GM12878 (cell line): Measurements from ENCODE around the gene TMEM26.

Experiments used
- BACH1 ChIP-seq: fragments of 450-650 bp; IDR thresholded peaks from 2 replicates; pipeline ENCODE4 v1.6.1; 2017; ENCODE audit warnings: mild to moderate bottlenecking, borderline replicate concordance
- CREB1 ChIP-seq: IDR thresholded peaks from 2 replicates; pipeline ENCODE4 v1.6.1; 2012; ENCODE audit warnings: low read depth, mild to moderate bottlenecking, inconsistent platforms
- CREM ChIP-seq: IDR thresholded peaks from 2 replicates; pipeline ENCODE4 v1.6.1; 2014; ENCODE audit warnings: antibody characterized with exemption, low read depth
- CTCF ChIP-seq, 3 experiments: IDR thresholded peaks in 2 of 3; conservative IDR thresholded peaks in 1 of 3; 2 replicates each; pipeline ENCODE4 v1.5.1; 2011; ENCODE audit warnings: low read depth in 3 of 3, low read length in 3 of 3, mild to moderate bottlenecking in 3 of 3, control low read depth in 2 of 3, moderate library complexity in 2 of 3, inconsistent platforms in 1 of 3, mixed read lengths in 1 of 3; ENCODE audit not compliant: control insufficient read depth in 2 of 3, insufficient read depth in 1 of 3; ENCODE audit errors: extremely low read depth in 1 of 3
- FOXK2 ChIP-seq: fragments of 450-650 bp; IDR thresholded peaks from 2 replicates; pipeline ENCODE4 v1.6.1; 2017; ENCODE audit warnings: mild to moderate bottlenecking, moderate library complexity
- NFYA ChIP-seq: IDR thresholded peaks from 2 replicates; pipeline ENCODE4 v1.6.1; 2011; ENCODE audit warnings: low read depth, mild to moderate bottlenecking, low read length, improper control_type of control experiment, borderline replicate concordance
- NFYB ChIP-seq: IDR thresholded peaks from 2 replicates; pipeline ENCODE4 v1.6.1; 2011; ENCODE audit warnings: low read depth, mild to moderate bottlenecking, low read length, improper control_type of control experiment, moderate library complexity; ENCODE audit not compliant: insufficient read depth
- POLR2AphosphoS5 ChIP-seq: IDR thresholded peaks from 2 replicates; pipeline ENCODE4 v1.6.1; 2011; ENCODE audit warnings: mild to moderate bottlenecking, low read length, inconsistent platforms
- RAD21 ChIP-seq: IDR thresholded peaks from 2 replicates; pipeline ENCODE4 v1.6.1; 2011; ENCODE audit warnings: mild to moderate bottlenecking, low read depth, low read length, moderate library complexity; ENCODE audit not compliant: insufficient read depth
- SREBF2 ChIP-seq: IDR thresholded peaks from 2 replicates; pipeline ENCODE4 v1.6.1; 2012; ENCODE audit warnings: mild to moderate bottlenecking, low read length
- TAF1 ChIP-seq: IDR thresholded peaks from 2 replicates; pipeline ENCODE4 v1.6.1; 2011; ENCODE audit warnings: mild to moderate bottlenecking, low read depth, low read length, borderline replicate concordance
- ZNF24 ChIP-seq: fragments of 450-650 bp; IDR thresholded peaks from 2 replicates; pipeline ENCODE4 v1.6.1; 2017; ENCODE audit warnings: antibody characterized with exemption, mild to moderate bottlenecking
- ZNF274 ChIP-seq: IDR thresholded peaks from one replicate; pipeline ENCODE4 v1.8.0; 2011; ENCODE audit not compliant: insufficient read length, insufficient read depth
- TF ChIP-seq, protein P1 (sequence below): fragments of 450-650 bp; IDR thresholded peaks from 2 replicates; pipeline ENCODE4 v1.6.1; 2016; ENCODE audit warnings: mild to moderate bottlenecking

DNA sequence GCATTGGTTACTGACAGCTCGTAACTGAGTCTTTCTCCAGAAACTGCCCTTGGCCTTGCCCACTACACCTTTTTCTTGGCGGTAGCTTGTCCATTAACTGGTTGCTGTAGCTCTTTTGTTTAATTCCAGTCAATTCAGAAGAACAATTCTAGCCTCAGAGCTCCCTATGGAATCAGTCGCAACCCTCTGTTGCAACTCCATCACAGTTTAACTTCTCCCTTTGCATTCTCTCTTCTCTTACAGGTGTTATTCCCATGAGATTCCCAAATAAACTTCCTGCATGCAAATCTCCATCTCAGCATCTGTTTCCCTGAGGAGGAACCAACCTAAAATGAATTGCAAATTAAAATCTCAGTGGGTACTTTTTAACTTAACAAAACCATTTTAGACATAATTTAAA is 28.4 kb upstream of the TMEM26 start:
- no peak for TF ChIP-seq BACH1
- TF ChIP-seq, protein P1, sequence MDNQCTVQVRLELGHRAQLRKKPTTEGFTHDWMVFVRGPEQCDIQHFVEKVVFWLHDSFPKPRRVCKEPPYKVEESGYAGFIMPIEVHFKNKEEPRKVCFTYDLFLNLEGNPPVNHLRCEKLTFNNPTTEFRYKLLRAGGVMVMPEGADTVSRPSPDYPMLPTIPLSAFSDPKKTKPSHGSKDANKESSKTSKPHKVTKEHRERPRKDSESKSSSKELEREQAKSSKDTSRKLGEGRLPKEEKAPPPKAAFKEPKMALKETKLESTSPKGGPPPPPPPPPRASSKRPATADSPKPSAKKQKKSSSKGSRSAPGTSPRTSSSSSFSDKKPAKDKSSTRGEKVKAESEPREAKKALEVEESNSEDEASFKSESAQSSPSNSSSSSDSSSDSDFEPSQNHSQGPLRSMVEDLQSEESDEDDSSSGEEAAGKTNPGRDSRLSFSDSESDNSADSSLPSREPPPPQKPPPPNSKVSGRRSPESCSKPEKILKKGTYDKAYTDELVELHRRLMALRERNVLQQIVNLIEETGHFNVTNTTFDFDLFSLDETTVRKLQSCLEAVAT = no peak
- no peak for TF ChIP-seq NFYB
- no peak for TF ChIP-seq TAF1
- TF ChIP-seq CTCF (IDR thresholded peaks at IDR 0.05 in 2 of 3, conservative IDR thresholded peaks at IDR 0.05 in 1 of 3; ENCODE audit: control insufficient read depth in 2 of 3, extremely low read depth in 1 of 3, insufficient read depth in 1 of 3, low read depth in 3 of 3, low read length in 3 of 3) = no peak
- no peak for TF ChIP-seq RAD21
- TF ChIP-seq ZNF274 = no peak
- TF ChIP-seq ZNF24 = no peak
- no peak for TF ChIP-seq CREB1
- TF ChIP-seq FOXK2 = no peak
- no peak for TF ChIP-seq SREBF2
- TF ChIP-seq CREM = no peak
- no peak for TF ChIP-seq NFYA
- TF ChIP-seq POLR2AphosphoS5 = no peak
